Endothelial cell of umbilical vein (primary cell): ENCODE measurements around the gene BTC. TPM values are rescaled to one million over a fixed set of nuclear protein-coding genes. Genes with fewer than 3 reads are reported as not detected.

Experiments
- BruUV-seq: library from RNA; stranded (reverse); fragments of 400-500 nt; replicated peaks from 2 replicates; lab custom pipeline; 2021; lab: Mats Ljungman, UMichigan
- CTCF ChIA-PET: fragments of 300-600, 350-600 bp; sonication (Branson Sonifier 250); formaldehyde crosslinking; loops from one replicate; lab custom pipeline; 2021; ENCODE audit warnings: antibody characterized with exemption, inconsistent platforms; lab: Charles Lee
- POLR2A ChIA-PET: fragments of 300-600, 350-600 bp; sonication (Branson Sonifier 250); formaldehyde crosslinking; loops from one replicate; lab custom pipeline; 2021; ENCODE audit warnings: antibody characterized with exemption, inconsistent platforms; lab: Charles Lee
- DNase-seq: peaks from one replicate; pipeline ENCODE4 v3.0.0-alpha.2; 2011; ENCODE audit warnings: low read depth, low spot score
- FAIRE-seq: peaks from 2 replicates; lab custom pipeline; 2011; peaks lifted over from hg19 to GRCh38; lab: Jason Lieb, UNC
- H2AFZ ChIP-seq: 2 replicates; pipeline ENCODE4 v1.6.0; 2012; ENCODE audit warnings: low read depth, low read length, control low read depth, inconsistent platforms
- H3K27ac ChIP-seq: 2 replicates; pipeline ENCODE4 v1.5.1; 2011; ENCODE audit warnings: low read depth, mild to moderate bottlenecking, control low read depth, low read length, moderate library complexity; ENCODE audit not compliant: insufficient read depth
- H3K27me3 ChIP-seq, 2 experiments: 2 replicates each; pipeline versions ENCODE4 v1.6.0 to v1.6.1; 2011; ENCODE audit warnings: low read length in 2 of 2, mixed read lengths in 1 of 2; ENCODE audit not compliant: control insufficient read depth in 2 of 2, insufficient read depth in 2 of 2
- H3K36me3 ChIP-seq, 2 experiments: 2 replicates in 1 of 2; 3 replicates in 1 of 2; pipeline ENCODE4 v1.5.1; 2011; ENCODE audit warnings: low read length in 2 of 2, mild to moderate bottlenecking in 1 of 2, moderate library complexity in 1 of 2; ENCODE audit not compliant: control insufficient read depth in 2 of 2, insufficient read depth in 2 of 2; ENCODE audit errors: extremely low read depth in 1 of 2
- H3K4me1 ChIP-seq: 3 replicates; pipeline ENCODE4 v1.5.1; 2011; ENCODE audit warnings: mild to moderate bottlenecking, low read length; ENCODE audit not compliant: control insufficient read depth, insufficient read depth; ENCODE audit errors: extremely low read depth
- H3K4me2 ChIP-seq: 2 replicates; pipeline ENCODE4 v1.6.1; 2011; ENCODE audit warnings: low read length, control low read depth, mixed read lengths; ENCODE audit not compliant: insufficient read depth
- H3K4me3 ChIP-seq, 3 experiments: fragments of 200-600 bp in 1 of 3; sonication (generic), shearing (Covaris generic) in 1 of 3; replicated peaks in 1 of 3; 2 replicates each; pipeline ENCODE4 v1.5.1; 2011 to 2016; ENCODE audit warnings: control low read depth in 3 of 3, low read length in 3 of 3, mild to moderate bottlenecking in 2 of 3, inconsistent platforms in 1 of 3, low read depth in 1 of 3, moderate library complexity in 1 of 3; ENCODE audit not compliant: insufficient read depth in 1 of 3
- H3K79me2 ChIP-seq: 2 replicates; pipeline ENCODE4 v1.6.0; 2012; ENCODE audit warnings: low read length, inconsistent platforms; ENCODE audit not compliant: control insufficient read depth, insufficient read depth
- H3K9ac ChIP-seq: replicated peaks from 2 replicates; pipeline ENCODE3; 2011; ENCODE audit warnings: low read length, control low read depth; ENCODE audit not compliant: insufficient read depth; ENCODE audit errors: extremely low read depth
- H3K9me1 ChIP-seq: replicated peaks from 3 replicates; pipeline ENCODE4 v1.6.0; 2011; ENCODE audit warnings: mild to moderate bottlenecking, low read length; ENCODE audit not compliant: control insufficient read depth, insufficient read depth; ENCODE audit errors: extremely low read depth
- H3K9me3 ChIP-seq: replicated peaks from 2 replicates; pipeline ENCODE4 v1.5.1; 2012; ENCODE audit warnings: low read length, inconsistent platforms; ENCODE audit not compliant: control insufficient read depth, insufficient read depth
- H4K20me1 ChIP-seq: replicated peaks from 2 replicates; pipeline ENCODE3; 2011; ENCODE audit warnings: mild to moderate bottlenecking, low read length; ENCODE audit not compliant: control insufficient read depth, insufficient read depth; ENCODE audit errors: extremely low read depth
- CTCF ChIP-seq, 2 donors: IDR thresholded peaks; 1 replicate in 1 of 2; 2 replicates in 1 of 2; pipeline ENCODE4 v1.5.1; 2011; ENCODE audit warnings: low read length in 2 of 2, mild to moderate bottlenecking in 2 of 2, moderate library complexity in 2 of 2, control low read depth in 1 of 2, inconsistent platforms in 1 of 2, low read depth in 1 of 2; ENCODE audit not compliant: insufficient read depth in 1 of 2; ENCODE audit errors: extremely low read depth in 1 of 2
- EZH2 ChIP-seq: IDR thresholded peaks from 2 replicates; pipeline ENCODE4 v1.6.1; 2012; ENCODE audit warnings: borderline replicate concordance, low read depth, mild to moderate bottlenecking, moderate library complexity, low read length, inconsistent platforms; ENCODE audit not compliant: severe bottlenecking
- FOS ChIP-seq: IDR thresholded peaks from 2 replicates; pipeline ENCODE4 v1.6.1; 2011; ENCODE audit warnings: mild to moderate bottlenecking, low read length, moderate library complexity, borderline replicate concordance; ENCODE audit not compliant: insufficient read depth
- GATA2 ChIP-seq: IDR thresholded peaks from 2 replicates; pipeline ENCODE4 v1.7.0; 2011; ENCODE audit warnings: low read depth, mild to moderate bottlenecking, moderate library complexity, mixed read lengths, low read length; ENCODE audit not compliant: insufficient read length, insufficient read depth
- JUN ChIP-seq: IDR thresholded peaks from 2 replicates; pipeline ENCODE4 v1.6.1; 2011; ENCODE audit warnings: borderline replicate concordance, low read depth; ENCODE audit not compliant: insufficient read length, insufficient read depth
- MYC ChIP-seq: IDR thresholded peaks from one replicate; pipeline ENCODE4 v1.6.1; 2011; ENCODE audit warnings: mild to moderate bottlenecking, low read depth, low read length
- POLR2A ChIP-seq: IDR thresholded peaks from 2 replicates; pipeline ENCODE4 v1.6.1; 2012; ENCODE audit warnings: low read depth, mild to moderate bottlenecking, control low read depth, low read length
- POLR2AphosphoS5 ChIP-seq: IDR thresholded peaks from 2 replicates; pipeline ENCODE4 v1.6.1; 2012; ENCODE audit warnings: low read depth, mild to moderate bottlenecking, control low read depth, low read length, moderate library complexity; ENCODE audit not compliant: insufficient read depth
- dilution Hi-C: fragments of 300-500 bp; cut with MboI; formaldehyde crosslinking; loops from one replicate; pipeline ENCODE4 v1.15.0; 2019; ENCODE audit warnings: low sequenced_read_pairs; ENCODE audit not compliant: extremely low pct_ligation_motif_present
- intact Hi-C: fragments of 100-400 bp; cut with micrococcal nuclease; formaldehyde crosslinking; loops from one replicate; pipeline ENCODE4 v1.10.0; 2022
- polyA plus RNA-seq, 4 experiments: library from polyadenylated mRNA; depleted of rRNA in 3 of 4; stranded (reverse) in 3 of 4; unstranded in 1 of 4; fragments of >200 nt; gene quantifications; 2 replicates each; pipeline versions ENCODE4 v1.2.1 to v1.2.3, GENCODE V29; 2011 to 2012; ENCODE audit warnings: missing spikeins in 1 of 4
- total RNA-seq: library from RNA; stranded (reverse); gene quantifications from 2 replicates; pipeline ENCODE4 v1.2.3, GENCODE V29; 2021
- TF ChIP-seq, protein P1 (sequence below): IDR thresholded peaks from 2 replicates; pipeline ENCODE4 v1.6.1; 2011; ENCODE audit not compliant: insufficient read depth, insufficient read length

The BTC gene
- total and polyA plus RNA-seq, 2 donors (not counting 3 experiments of a cell fraction or from before 2014, with no cell fraction given): 0.04 TPM; not detected in 1

- no peak overlapping the region for H3K4me2 ChIP-seq
- FAIRE-seq: no peak
Observed at GRCh38 chr4:74724979-74725378, 69.3 kb downstream of the BTC start.

DNA sequence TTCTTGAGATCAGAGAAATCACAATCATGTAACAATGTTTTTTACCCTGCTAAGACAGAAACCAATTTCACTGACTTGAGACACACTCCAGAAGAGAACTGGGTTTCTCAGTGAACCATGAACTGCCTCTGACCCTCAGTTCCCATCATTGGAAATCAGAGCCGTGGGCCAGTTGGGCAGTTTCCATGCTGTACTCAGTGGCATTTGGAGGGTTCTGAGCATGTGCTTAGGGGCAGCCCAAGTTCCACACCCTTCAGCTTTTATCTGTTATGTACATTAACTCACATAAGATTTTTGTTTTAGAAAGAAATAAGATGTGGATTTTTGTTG is 77.9 kb downstream of the BTC start:
- no peak for FAIRE-seq
- TF ChIP-seq EZH2 (no peak), MYC (no peak), POLR2A (no peak), POLR2AphosphoS5 (no peak), GATA2 (no peak), CTCF (IDR thresholded peaks at IDR 0.05; ENCODE audit: extremely low read depth in 1 of 2, insufficient read depth in 1 of 2, low read depth in 1 of 2, low read length in 2 of 2) (no peak), FOS (no peak), JUN (no peak)
- TF ChIP-seq, protein P1, sequence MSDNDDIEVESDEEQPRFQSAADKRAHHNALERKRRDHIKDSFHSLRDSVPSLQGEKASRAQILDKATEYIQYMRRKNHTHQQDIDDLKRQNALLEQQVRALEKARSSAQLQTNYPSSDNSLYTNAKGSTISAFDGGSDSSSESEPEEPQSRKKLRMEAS: no peak
- H3K36me3 ChIP-seq: no peaks in the 10 kb centered on the region
- intact Hi-C loops: no loop called here
- no peaks in the 10 kb centered on the region for H3K4me1 ChIP-seq
- dilution Hi-C loops: no loop called here
- H3K4me3 ChIP-seq: no peak overlapping the region
- H3K9ac ChIP-seq: no peak overlapping the region
- no peaks in the 10 kb centered on the region for H3K27me3 ChIP-seq
- H3K27ac ChIP-seq: no peak overlapping the region
- no peaks in the 10 kb centered on the region for H3K79me2 ChIP-seq
- BruUV-seq: no TSS peak
- no peak overlapping the region for H2AFZ ChIP-seq
- no peak for DNase-seq
- ChIA-PET POLR2A (no interaction called here), CTCF (no interaction called here)
- no peaks in the 10 kb centered on the region for H4K20me1 ChIP-seq
- H3K9me1 ChIP-seq: no peaks in the 10 kb centered on the region
- H3K9me3 ChIP-seq: no peaks in the 10 kb centered on the region
- no peak overlapping the region for H3K4me2 ChIP-seq

More at GRCh38 chr4:74724979-74725378, 69.3 kb downstream of the BTC start:
- Histone ChIP-seq H2AFZ (no peak overlapping the region), H3K9me3 (no peaks in the 10 kb centered on the region), H3K4me3 (no peak overlapping the region), H3K27ac (no peak overlapping the region), H3K9ac (no peak overlapping the region), H4K20me1 (no peaks in the 10 kb centered on the region), H3K4me1 (no peaks in the 10 kb centered on the region), H3K36me3 (no peaks in the 10 kb centered on the region), H3K79me2 (no peaks in the 10 kb centered on the region), H3K27me3 (peaks cover 6 to 8% of the 10 kb centered on the region in 2 experiments), H3K9me1 (no peaks in the 10 kb centered on the region)
- no peak for DNase-seq
- ChIA-PET CTCF (no interaction called here), POLR2A (no interaction called here)
- BruUV-seq: no TSS peak
- no peak for TF ChIP-seq POLR2A
- TF ChIP-seq MYC: no peak
- intact Hi-C loops: no loop called here
- dilution Hi-C loops: no loop called here
